GM12878 (cell line): Measurements from ENCODE around the gene RFTN2. TPM values are rescaled to one million over a fixed set of nuclear protein-coding genes. Genes with fewer than 3 reads are reported as not detected.

Source experiments
- ATAC-seq: fragments of 200-7000 bp; cut with Tn5 transposase; 3 replicates; pipeline ENCODE4 v1.9.1; 2020; ENCODE audit warnings: mild to moderate bottlenecking, moderate library complexity
- BruUV-seq: library from RNA; stranded (reverse); fragments of 400-500 nt; replicated peaks from 2 replicates; lab custom pipeline; 2021; lab: Mats Ljungman, UMichigan
- CTCF ChIA-PET: fragments of 300-600 bp; sonication (Branson Sonifier 250); formaldehyde crosslinking; extraction: SDS; loops from one replicate; lab custom pipeline; 2021; ENCODE audit warnings: inconsistent platforms; lab: Yijun Ruan, JAX
- POLR2A ChIA-PET: fragments of 350-600 bp; formaldehyde crosslinking; extraction: SDS; loops from one replicate; lab custom pipeline; 2021; ENCODE audit warnings: inconsistent platforms; lab: Charles Lee
- RAD21 ChIA-PET: fragments of 300-600 bp; sonication (Branson Sonifier 250); formaldehyde crosslinking; loops from one replicate; lab custom pipeline; 2023; ENCODE audit warnings: antibody characterized with exemption; ENCODE audit not compliant: unreplicated experiment; lab: Charles Lee
- SMC1A ChIA-PET: fragments of 300-600 bp; sonication (Branson Sonifier 250); formaldehyde crosslinking; loops from one replicate; lab custom pipeline; 2023; ENCODE audit not compliant: unreplicated experiment, uncharacterized antibody; lab: Charles Lee
- DNase-seq: peaks from one replicate; pipeline ENCODE4 v3.0.0-alpha.2; 2011; ENCODE audit warnings: low read depth, low spot score
- FAIRE-seq: peaks from 3 replicates; lab custom pipeline; 2011; peaks lifted over from hg19 to GRCh38; lab: Jason Lieb, UNC
- H2AFZ ChIP-seq: 2 replicates; pipeline ENCODE4 v1.6.0; 2011; ENCODE audit warnings: low read depth, low read length, control low read depth; ENCODE audit not compliant: control insufficient read depth
- H3K27ac ChIP-seq: 2 replicates; pipeline ENCODE4 v1.5.1; 2011; ENCODE audit warnings: control low read depth; ENCODE audit not compliant: control insufficient read depth, insufficient read depth
- H3K27me3 ChIP-seq, 2 experiments: replicated peaks in 1 of 2; 2 replicates each; pipeline versions ENCODE4 v1.6.0 to v1.6.1; 2011; ENCODE audit warnings: low read length in 1 of 2; ENCODE audit not compliant: control insufficient read depth in 2 of 2, insufficient read depth in 2 of 2
- H3K36me3 ChIP-seq, 2 experiments: 2 replicates each; pipeline ENCODE4 v1.5.1; 2011; ENCODE audit warnings: low read length in 1 of 2; ENCODE audit not compliant: control insufficient read depth in 2 of 2, insufficient read depth in 2 of 2
- H3K4me1 ChIP-seq: 2 replicates; pipeline ENCODE4 v1.6.1; 2011; ENCODE audit warnings: mild to moderate bottlenecking, low read length, moderate library complexity, mixed read lengths; ENCODE audit not compliant: control insufficient read depth, insufficient read depth
- H3K4me2 ChIP-seq: 2 replicates; pipeline ENCODE4 v1.6.0; 2011; ENCODE audit warnings: control low read depth; ENCODE audit not compliant: control insufficient read depth, insufficient read depth
- H3K4me3 ChIP-seq: fragments of 200-600 bp; sonication (generic); 2 replicates; pipeline ENCODE4 v1.5.1; 2016
- H3K79me2 ChIP-seq: 2 replicates; pipeline ENCODE4 v1.6.0; 2011; ENCODE audit warnings: low read length; ENCODE audit not compliant: control insufficient read depth, insufficient read depth
- H3K9ac ChIP-seq: 2 replicates; pipeline ENCODE4 v1.8.0; 2011; ENCODE audit warnings: low read length, control low read depth, mixed read lengths; ENCODE audit not compliant: control insufficient read depth, insufficient read depth
- H3K9me3 ChIP-seq: replicated peaks from 3 replicates; pipeline ENCODE4 v1.5.1; 2011; ENCODE audit warnings: mild to moderate bottlenecking, low read length; ENCODE audit not compliant: control insufficient read depth, insufficient read depth
- H4K20me1 ChIP-seq: 2 replicates; pipeline ENCODE4 v1.6.0; 2011; ENCODE audit not compliant: control insufficient read depth, insufficient read depth
- CBX5 ChIP-seq: sonication (generic); IDR thresholded peaks from 2 replicates; pipeline ENCODE4 v1.6.1; 2016; ENCODE audit warnings: low read depth, moderate library complexity, mild to moderate bottlenecking, inconsistent platforms
- CEBPB ChIP-seq, 2 experiments: fragments of 150-350 bp in 1 of 2; IDR thresholded peaks; 2 replicates each; pipeline ENCODE4 v1.6.1; 2012 to 2014; ENCODE audit warnings: low read depth in 2 of 2, low read length in 2 of 2, borderline replicate concordance in 1 of 2, inconsistent platforms in 1 of 2
- RFX5 ChIP-seq: IDR thresholded peaks from 2 replicates; pipeline ENCODE4 v1.6.1; 2011; ENCODE audit warnings: low read depth, low read length, improper control_type of control experiment
- SMAD1 ChIP-seq: fragments of 450-650 bp; IDR thresholded peaks from 2 replicates; pipeline ENCODE4 v1.6.1; 2018; ENCODE audit warnings: mild to moderate bottlenecking, low read depth; ENCODE audit not compliant: partially characterized antibody
- TCF12 ChIP-seq: IDR thresholded peaks from 2 replicates; pipeline ENCODE4 v1.6.1; 2011; ENCODE audit warnings: low read depth, mild to moderate bottlenecking, low read length
- ZSCAN29 ChIP-seq: fragments of 450-650 bp; IDR thresholded peaks from 2 replicates; pipeline ENCODE4 v1.6.1; 2017; ENCODE audit warnings: mild to moderate bottlenecking, moderate library complexity
- ZZZ3 ChIP-seq: IDR thresholded peaks from 2 replicates; pipeline ENCODE4 v1.6.1; 2011; ENCODE audit warnings: low read depth; ENCODE audit not compliant: control insufficient read depth, insufficient read length
- WGBS: methylation state at CpG from one replicate; pipeline ENCODE4 v1.1.6; 2016; ENCODE audit warnings: low lambda C conversion rate; ENCODE audit not compliant: insufficient replicate concordance, insufficient coverage; ENCODE audit errors: missing lambda C conversion rate; 5-methylcytosine and 5-hydroxymethylcytosine counted together
- in situ Hi-C: fragments of 300-500 bp; cut with MboI; formaldehyde crosslinking; loops from 9 replicates; pipeline ENCODE4 v1.14.3; 2018; ENCODE audit warnings: mixed read lengths
- intact Hi-C: fragments of 100-400 bp; cut with micrococcal nuclease; formaldehyde crosslinking; loops from one replicate; pipeline ENCODE4 v1.14.2; 2022; ENCODE audit not compliant: unreplicated experiment
- polyA plus RNA-seq, 11 experiments: library from polyadenylated mRNA; depleted of rRNA in 4 of 11; unstranded in 6 of 11; stranded (reverse) in 5 of 11; fragments of >200 nt; fragmentation: Nextera tagmentation in 4 of 11; fragmentation: Illumina TruSeq in 1 of 11; extraction: Ambion mirVana in 4 of 11; extraction: Trizol in 1 of 11; gene quantifications; 1 replicate in 1 of 11; 2 replicates in 10 of 11; pipeline versions ENCODE4 v1.2.1 to v1.2.3, GENCODE V29; 2011 to 2016; ENCODE audit warnings: inconsistent platforms in 2 of 11, missing spikeins in 2 of 11, low read depth in 1 of 11
- total RNA-seq, 4 experiments: library from RNA; depleted of rRNA in 3 of 4; stranded (reverse); fragments of >200 nt in 3 of 4; fragmentation: Illumina TruSeq in 1 of 4; extraction: Trizol in 1 of 4; gene quantifications; 2 replicates each; pipeline versions ENCODE4 v1.2.1 to v1.2.3, GENCODE V29; 2013 to 2021
- TF ChIP-seq, protein P1 (sequence below): fragments of 450-650 bp; IDR thresholded peaks from 2 replicates; pipeline ENCODE4 v1.6.1; 2017; ENCODE audit warnings: mild to moderate bottlenecking, low read depth, inconsistent platforms; ENCODE audit not compliant: poor library complexity, severe bottlenecking

The RFTN2 gene
- total and polyA plus RNA-seq, 10 of the 15 experiments (the other 5 are each of a cell fraction or from before 2014, with no cell fraction given): 0.09 to 0.23 TPM; not detected in 8

DNA sequence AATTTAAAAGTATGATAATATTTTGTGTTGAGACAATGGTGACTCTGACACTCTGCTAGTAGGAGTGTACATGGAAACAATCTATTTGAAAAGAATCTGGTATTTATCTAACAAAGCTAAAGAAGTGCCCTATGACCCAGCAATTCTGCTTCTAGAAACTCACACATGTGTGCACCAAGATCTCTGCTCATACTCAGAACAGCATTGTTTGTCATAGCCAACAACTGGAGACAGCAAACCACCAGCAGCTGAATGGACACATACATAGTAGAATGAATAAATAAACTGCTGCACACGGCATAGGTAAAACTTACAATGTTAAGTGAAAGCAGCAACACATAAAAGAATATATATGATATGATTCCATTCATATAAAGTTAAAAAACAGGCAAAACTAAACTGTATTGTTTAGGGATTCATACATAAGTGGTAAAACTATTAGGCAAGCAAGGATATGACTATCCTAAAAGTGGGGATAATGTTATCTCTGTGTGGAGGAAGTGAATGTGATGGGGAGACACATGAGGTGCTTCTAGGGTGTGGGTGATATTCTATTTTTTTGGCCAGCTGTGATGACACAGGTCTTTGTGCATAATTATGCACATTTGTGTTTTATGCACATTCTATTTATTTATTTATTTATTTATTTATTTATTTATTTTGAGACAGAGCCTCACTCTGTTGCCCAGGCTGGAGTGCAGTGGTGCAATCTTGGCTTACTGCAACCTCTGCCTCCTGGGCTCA, 71.1 kb downstream of the RFTN2 start:
- no peaks in the 10 kb centered on the region for H3K36me3 ChIP-seq
- H2AFZ ChIP-seq: no peak overlapping the region; the same call in 1 of the 2 replicates
- intact Hi-C loops: loop anchor here (5.0 kb wide), 2 partner anchors 103 to 107 kb away; partner anchors contain the start of genes HSPD1 and MARS2
- H3K79me2 ChIP-seq: no peaks in the 10 kb centered on the region
- peaks cover 15% of the 10 kb centered on the region for H3K4me1 ChIP-seq
- peaks cover 6% of the 10 kb centered on the region; the same call in 2 of the 3 replicates for H3K9me3 ChIP-seq
- TF ChIP-seq, protein P1, sequence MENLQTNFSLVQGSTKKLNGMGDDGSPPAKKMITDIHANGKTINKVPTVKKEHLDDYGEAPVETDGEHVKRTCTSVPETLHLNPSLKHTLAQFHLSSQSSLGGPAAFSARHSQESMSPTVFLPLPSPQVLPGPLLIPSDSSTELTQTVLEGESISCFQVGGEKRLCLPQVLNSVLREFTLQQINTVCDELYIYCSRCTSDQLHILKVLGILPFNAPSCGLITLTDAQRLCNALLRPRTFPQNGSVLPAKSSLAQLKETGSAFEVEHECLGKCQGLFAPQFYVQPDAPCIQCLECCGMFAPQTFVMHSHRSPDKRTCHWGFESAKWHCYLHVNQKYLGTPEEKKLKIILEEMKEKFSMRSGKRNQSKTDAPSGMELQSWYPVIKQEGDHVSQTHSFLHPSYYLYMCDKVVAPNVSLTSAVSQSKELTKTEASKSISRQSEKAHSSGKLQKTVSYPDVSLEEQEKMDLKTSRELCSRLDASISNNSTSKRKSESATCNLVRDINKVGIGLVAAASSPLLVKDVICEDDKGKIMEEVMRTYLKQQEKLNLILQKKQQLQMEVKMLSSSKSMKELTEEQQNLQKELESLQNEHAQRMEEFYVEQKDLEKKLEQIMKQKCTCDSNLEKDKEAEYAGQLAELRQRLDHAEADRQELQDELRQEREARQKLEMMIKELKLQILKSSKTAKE: no peak
- TF ChIP-seq CBX5 (no peak), RFX5 (no peak), CEBPB (IDR thresholded peaks at IDR 0.05; ENCODE audit: borderline replicate concordance in 1 of 2, low read depth in 2 of 2, low read length in 2 of 2) (no peak), TCF12 (no peak), ZZZ3 (no peak), ZSCAN29 (no peak), SMAD1 (no peak)
- H3K27ac ChIP-seq: no peak overlapping the region
- no TSS peak for BruUV-seq
- DNase-seq: no peak
- RAD21 ChIA-PET: interaction anchor here (1.1 kb wide), 1 partner anchor 105 kb away, joined by 4 read pairs; the partner anchor contains the start of gene HSPD1
- no peaks in the 10 kb centered on the region for H4K20me1 ChIP-seq
- ATAC-seq: peak; percentile 50
- SMC1A ChIA-PET: no interaction called here
- H3K4me2 ChIP-seq: no peak overlapping the region
- FAIRE-seq: no peak
- H3K4me3 ChIP-seq: no peak overlapping the region
- CTCF ChIA-PET: no interaction called here
- 39% methylated on average over 1 of the region's 1 CpG for WGBS
- H3K27me3 ChIP-seq: no peaks in the 10 kb centered on the region
- no peak overlapping the region for H3K9ac ChIP-seq
- POLR2A ChIA-PET: no interaction called here
- in situ Hi-C loops: no loop called here
